Stomach smooth muscle (tissue), 2 donors: ENCODE results near the gene MAML3.

Experiments used
- H3K27ac ChIP-seq: one replicate; pipeline ENCODE4 v1.7.0; 2013; ENCODE audit warnings: mild to moderate bottlenecking, low read length, inconsistent platforms
- H3K27me3 ChIP-seq, 2 donors: one replicate each; pipeline ENCODE4 v1.7.0; 2013; ENCODE audit warnings: low read length in 2 of 2; ENCODE audit not compliant: insufficient read depth in 2 of 2, control insufficient read depth in 1 of 2
- H3K36me3 ChIP-seq, 2 donors: one replicate each; pipeline ENCODE4 v1.7.0; 2013; ENCODE audit warnings: low read length in 2 of 2; ENCODE audit not compliant: control insufficient read depth in 2 of 2, insufficient read depth in 2 of 2
- H3K4me1 ChIP-seq: one replicate; pipeline ENCODE4 v1.7.0; 2013; ENCODE audit warnings: low read length; ENCODE audit not compliant: control insufficient read depth, insufficient read depth
- H3K4me3 ChIP-seq, 2 donors: one replicate each; pipeline ENCODE4 v1.7.0; 2013; ENCODE audit warnings: low read length in 2 of 2
- H3K9ac ChIP-seq, 2 donors: one replicate each; pipeline ENCODE4 v1.7.0; 2013; ENCODE audit warnings: low read length in 2 of 2, mild to moderate bottlenecking in 1 of 2
- H3K9me3 ChIP-seq, 2 donors: one replicate each; pipeline ENCODE4 v1.7.0; 2013; ENCODE audit warnings: low read length in 2 of 2; ENCODE audit not compliant: control insufficient read depth in 2 of 2
- donor health status: healthy.
- donor health status: Pancreatic carcinoma.

Gene MAML3

DNA sequence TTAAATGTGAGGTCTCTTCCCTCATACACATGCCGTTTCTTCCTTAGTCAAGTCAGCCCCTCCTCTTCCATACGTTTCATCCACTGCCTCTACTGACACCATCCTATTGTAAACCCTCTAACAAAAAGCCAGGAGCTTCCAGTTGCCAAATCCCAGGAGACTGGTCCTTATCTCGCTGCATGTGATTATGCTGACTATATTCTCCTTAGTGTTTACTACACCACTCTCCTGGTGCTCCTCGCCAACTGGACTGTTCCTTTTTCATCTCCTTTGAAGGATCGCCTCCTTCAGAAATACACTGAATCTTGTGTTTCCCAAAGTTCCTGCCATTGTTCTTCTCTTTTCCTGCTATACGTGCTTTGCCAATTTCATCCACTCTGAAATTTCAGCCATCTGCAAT lies 27.7 kb downstream of the MAML3 start:
- Histone ChIP-seq H3K27me3 (no peaks in the 10 kb centered on the region), H3K36me3 (no peaks in the 10 kb centered on the region), H3K4me1 (no peaks in the 10 kb centered on the region), H3K9ac (no peak overlapping the region), H3K4me3 (no peak overlapping the region), H3K27ac (no peak overlapping the region), H3K9me3 (no peaks in the 10 kb centered on the region)

DNA sequence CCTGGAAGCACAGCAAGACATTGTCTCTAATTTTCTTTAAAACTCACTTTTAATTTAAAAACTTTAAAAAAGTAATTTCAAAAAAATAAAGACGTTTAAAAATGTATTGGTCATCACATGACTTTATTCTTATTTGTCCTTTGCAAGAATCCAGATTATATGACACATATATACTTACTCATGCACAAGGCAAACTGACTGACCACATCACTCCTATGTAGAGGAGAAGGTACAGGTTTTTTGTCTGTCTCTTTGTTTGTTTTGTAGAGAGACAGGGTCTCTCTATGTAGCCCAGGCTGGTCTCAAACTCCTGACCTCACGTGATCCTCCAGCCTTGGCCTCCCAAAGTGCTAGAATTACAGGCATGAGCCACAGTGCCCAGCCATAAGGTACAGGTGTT lies 28.6 kb downstream of the MAML3 start:
- Histone ChIP-seq H3K9me3 (no peaks in the 10 kb centered on the region), H3K9ac (no peak overlapping the region), H3K27me3 (no peaks in the 10 kb centered on the region), H3K4me1 (no peaks in the 10 kb centered on the region), H3K36me3 (no peaks in the 10 kb centered on the region), H3K4me3 (no peak overlapping the region), H3K27ac (no peak overlapping the region)

DNA sequence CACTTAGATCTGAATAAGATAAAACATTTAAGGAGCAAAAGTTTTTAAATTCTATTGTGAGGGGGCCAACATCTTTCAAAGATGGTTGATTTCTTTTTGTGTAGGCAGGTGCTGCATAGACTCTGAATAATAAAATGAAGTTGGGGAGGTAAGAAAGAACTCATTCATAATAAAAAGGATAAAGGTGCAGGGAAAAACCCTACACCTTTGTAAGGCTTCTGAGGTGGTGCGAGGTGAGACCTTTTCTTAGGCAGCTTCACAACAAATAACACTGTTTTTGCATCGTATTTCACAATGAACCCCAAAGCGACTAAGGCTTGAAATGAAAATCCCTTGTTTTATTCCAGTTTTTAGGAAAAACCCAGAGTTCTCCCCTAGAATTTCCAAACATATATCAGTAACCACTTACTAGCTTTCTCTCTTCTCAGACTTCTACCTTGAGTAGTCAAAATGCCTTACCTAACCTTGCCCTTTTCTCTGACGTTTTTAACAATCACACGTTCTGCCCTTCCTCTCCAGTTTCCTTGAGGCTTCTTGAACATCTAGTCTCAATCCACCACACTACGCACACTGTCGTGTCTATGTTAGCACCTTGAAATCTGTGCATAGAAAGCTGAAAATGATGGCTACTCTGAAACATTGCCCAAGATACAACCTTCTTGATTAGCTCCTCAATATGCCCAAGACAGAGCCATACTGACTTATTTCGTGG lies 30.2 kb downstream of the MAML3 start:
- H3K27ac ChIP-seq, result no peak overlapping the region

DNA sequence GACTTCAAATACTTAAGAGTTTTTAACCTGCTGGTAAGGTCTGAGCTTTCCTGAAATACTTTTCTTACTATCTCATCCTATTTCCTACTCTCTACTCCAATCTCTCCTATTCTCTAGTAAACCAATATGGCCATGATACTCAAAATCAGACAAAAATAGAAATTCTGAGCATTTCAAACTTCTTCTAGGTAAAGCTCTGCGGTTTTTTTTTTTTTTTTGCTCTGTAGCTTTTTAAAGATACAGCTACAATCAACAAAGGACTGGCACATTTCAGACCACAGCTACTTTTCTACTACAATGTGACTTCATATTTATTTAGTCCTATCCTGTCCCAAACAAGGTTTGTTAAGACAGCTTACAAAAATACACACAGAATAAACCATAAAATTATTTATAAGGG lies 31.1 kb downstream of the MAML3 start:
- no peak overlapping the region for H3K4me3 ChIP-seq
- no peaks in the 10 kb centered on the region for H3K9me3 ChIP-seq
- H3K27ac ChIP-seq, result no peak overlapping the region
- H3K9ac ChIP-seq, result no peak overlapping the region
- H3K36me3 ChIP-seq, result no peaks in the 10 kb centered on the region
- H3K4me1 ChIP-seq, result no peaks in the 10 kb centered on the region
- no peaks in the 10 kb centered on the region for H3K27me3 ChIP-seq

More for the DNA sequence above, 30.2 kb downstream of the MAML3 start:
- Histone ChIP-seq H3K9me3 (no peaks in the 10 kb centered on the region), H3K4me1 (no peaks in the 10 kb centered on the region), H3K27me3 (no peaks in the 10 kb centered on the region), H3K4me3 (no peak overlapping the region), H3K36me3 (no peaks in the 10 kb centered on the region), H3K9ac (no peak overlapping the region)

DNA sequence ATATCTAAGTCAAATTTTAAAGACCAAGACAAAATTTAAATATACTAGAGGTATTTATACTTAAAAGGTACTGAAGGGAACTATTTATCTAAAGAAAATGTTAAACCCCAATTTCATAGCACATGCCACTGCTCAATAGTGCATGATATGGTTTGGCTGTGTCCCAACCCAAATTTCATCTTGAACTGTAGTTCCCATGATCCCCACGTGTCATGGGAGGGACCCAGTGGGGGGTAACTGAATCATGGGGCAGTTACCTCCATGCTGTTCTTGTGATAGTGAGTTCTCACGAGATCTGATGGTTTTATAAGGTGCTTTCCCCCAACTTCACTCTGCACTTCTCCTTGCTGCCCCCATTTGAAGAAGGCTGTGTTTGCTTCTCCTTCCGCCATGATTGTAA lies 32.3 kb downstream of the MAML3 start:
- Histone ChIP-seq H3K27me3 (no peaks in the 10 kb centered on the region), H3K27ac (no peak overlapping the region), H3K9me3 (no peaks in the 10 kb centered on the region), H3K4me3 (no peak overlapping the region), H3K36me3 (no peaks in the 10 kb centered on the region), H3K9ac (no peak overlapping the region), H3K4me1 (no peaks in the 10 kb centered on the region)

DNA sequence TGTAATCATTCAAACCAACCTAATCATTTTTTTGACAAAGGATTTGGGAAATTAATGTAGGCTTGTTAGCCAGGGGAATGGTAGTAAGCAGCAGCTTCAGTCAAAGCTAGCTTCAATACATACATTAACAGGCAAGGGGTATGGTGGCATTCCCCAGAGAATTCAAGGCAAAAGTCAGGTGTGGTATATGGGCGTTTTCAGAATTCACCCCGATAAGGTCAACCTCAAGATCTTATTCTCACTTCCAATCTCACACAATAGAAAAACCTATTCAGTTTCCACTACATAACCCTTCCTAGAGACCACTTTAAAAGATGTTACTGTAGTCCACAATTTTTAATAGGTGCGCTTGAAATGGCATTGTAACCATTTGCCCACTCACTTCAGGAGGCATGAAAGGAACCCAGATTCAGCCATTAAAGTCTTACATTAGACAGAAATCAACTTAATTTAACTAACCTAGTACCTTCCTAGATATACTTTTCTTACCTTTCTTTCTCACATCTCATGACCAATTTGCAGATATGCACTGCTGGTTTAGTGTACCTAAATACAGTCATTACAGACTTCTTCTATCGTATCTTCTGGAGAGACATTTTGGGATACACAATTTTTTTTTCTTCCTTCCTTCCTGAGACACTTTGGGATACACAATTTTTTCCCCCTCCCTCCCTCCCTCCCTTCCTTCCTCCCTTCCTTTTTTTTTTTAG lies 34.9 kb downstream of the MAML3 start:
- H3K9ac ChIP-seq, result no peak overlapping the region
- H3K4me1 ChIP-seq, result no peaks in the 10 kb centered on the region
- no peaks in the 10 kb centered on the region for H3K27me3 ChIP-seq
- no peak overlapping the region for H3K27ac ChIP-seq
- no peaks in the 10 kb centered on the region for H3K36me3 ChIP-seq
- H3K9me3 ChIP-seq, result no peaks in the 10 kb centered on the region
- no peak overlapping the region for H3K4me3 ChIP-seq

DNA sequence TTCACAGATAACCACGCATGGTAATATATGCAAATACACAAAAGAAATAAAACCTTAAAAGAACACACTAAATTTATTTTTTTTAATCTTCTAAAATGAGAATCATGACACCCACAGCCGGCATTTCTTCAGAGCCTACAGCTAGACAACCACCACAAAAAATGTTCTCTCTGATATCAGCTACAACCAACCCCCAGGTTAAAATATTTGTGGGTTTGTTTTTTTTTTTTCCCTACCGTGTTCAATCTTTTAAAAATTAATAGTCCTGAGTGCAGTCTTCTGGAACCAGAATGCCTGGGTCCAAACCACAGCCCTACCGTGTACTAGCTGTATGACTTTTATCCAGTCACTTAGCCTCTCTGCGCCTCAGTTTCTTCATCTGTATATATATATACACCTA lies 36.0 kb downstream of the MAML3 start:
- no peak overlapping the region for H3K9ac ChIP-seq
- H3K4me1 ChIP-seq, result no peaks in the 10 kb centered on the region
- no peaks in the 10 kb centered on the region for H3K27me3 ChIP-seq
- H3K4me3 ChIP-seq, result no peak overlapping the region
- no peaks in the 10 kb centered on the region for H3K9me3 ChIP-seq
- no peaks in the 10 kb centered on the region for H3K36me3 ChIP-seq
- no peak overlapping the region for H3K27ac ChIP-seq

DNA sequence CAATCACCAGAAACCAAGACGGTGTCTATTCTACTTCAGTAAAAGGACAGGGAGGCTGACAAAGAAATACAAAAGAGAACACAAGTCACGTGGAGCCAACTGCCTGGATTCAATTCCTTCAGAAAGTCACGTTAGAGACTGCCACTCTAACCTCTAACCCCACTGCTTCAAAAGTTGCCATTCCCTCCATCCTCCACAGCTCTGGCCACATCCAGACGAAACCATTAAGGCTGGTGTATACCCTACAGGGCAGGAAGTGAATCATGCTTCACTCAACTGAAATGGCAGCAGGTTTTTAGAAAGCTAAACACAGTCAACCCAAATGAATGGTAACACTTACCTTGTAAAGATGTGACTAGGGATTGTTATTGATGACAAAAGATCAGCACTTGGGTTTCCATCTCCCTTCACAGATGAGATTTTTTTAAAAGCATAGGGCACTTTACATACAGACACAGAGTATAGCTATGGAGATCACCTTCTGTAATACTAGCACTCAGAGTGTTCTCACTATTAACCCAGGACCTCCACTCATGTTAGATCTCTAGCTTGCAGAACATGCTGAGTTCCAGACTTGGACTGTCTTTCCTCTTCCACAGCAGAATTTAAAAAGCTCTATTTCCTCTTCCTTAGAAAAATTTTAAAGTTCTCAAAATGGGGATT lies 37.4 kb downstream of the MAML3 start:
- Histone ChIP-seq H3K4me1 (no peaks in the 10 kb centered on the region), H3K27me3 (no peaks in the 10 kb centered on the region), H3K9ac (no peak overlapping the region), H3K36me3 (no peaks in the 10 kb centered on the region), H3K9me3 (no peaks in the 10 kb centered on the region), H3K27ac (no peak overlapping the region), H3K4me3 (no peak overlapping the region)

DNA sequence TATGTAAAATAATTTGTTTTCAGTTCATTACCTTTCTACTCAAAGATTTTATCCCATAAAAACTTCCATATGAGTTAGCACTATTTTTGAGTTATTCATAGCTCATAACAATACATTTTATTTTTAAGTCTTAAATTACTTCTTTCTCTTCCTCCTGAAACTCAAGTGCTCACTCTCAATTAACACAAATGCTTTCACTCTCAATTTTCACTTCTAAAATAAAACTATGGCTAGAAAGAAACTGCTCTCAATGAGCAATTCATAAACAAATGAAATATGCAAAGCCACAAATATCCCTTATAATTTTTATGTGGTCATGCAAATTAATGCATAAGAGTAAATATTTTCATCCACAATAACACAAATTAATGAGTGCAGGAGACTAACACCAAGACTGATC lies 38.8 kb downstream of the MAML3 start:
- Histone ChIP-seq H3K27ac (no peak overlapping the region), H3K27me3 (no peaks in the 10 kb centered on the region), H3K4me1 (no peaks in the 10 kb centered on the region), H3K9ac (no peak overlapping the region), H3K36me3 (no peaks in the 10 kb centered on the region), H3K4me3 (no peak overlapping the region), H3K9me3 (no peaks in the 10 kb centered on the region)

DNA sequence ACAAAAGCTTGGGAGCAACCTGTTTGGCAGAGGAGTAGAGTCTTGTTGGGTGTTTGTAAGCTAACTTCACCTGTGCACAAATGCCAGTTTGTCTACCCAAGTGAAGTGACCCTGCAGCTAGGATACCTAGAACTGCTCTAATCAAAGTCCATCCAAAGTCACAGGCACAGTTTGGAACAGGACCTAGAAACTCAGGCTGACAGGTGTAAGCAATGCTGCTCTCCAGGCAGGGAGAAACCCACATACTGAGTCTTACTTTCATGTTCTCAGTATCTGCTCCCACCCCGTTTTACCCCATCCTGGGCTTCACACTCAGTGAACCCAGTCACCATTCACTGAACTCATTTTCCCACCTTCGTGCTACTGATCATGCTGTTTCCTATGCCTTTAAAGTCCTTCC lies 40.3 kb downstream of the MAML3 start:
- Histone ChIP-seq H3K36me3 (no peaks in the 10 kb centered on the region), H3K4me3 (no peak overlapping the region), H3K9me3 (no peaks in the 10 kb centered on the region), H3K9ac (no peak overlapping the region), H3K27ac (no peak overlapping the region), H3K4me1 (no peaks in the 10 kb centered on the region), H3K27me3 (no peaks in the 10 kb centered on the region)

DNA sequence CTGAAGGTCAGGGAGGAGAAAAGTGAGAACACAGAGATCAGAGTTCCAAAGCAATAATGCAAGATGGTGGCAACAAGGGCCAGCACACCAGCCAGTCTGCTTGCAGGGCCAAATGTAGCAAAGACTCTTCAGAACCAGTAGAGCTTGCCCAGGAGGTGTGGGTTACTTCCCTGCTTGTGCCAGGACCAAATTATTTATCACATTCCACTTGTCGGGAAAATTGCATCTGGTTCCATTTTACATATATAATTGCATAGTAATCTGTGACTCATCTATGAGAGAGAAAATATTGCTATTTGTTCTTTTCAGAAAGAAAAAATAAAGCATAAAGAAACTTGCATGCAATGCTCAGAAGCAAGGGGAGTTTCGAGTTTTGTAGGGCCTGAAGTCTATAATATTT lies 41.4 kb downstream of the MAML3 start:
- Histone ChIP-seq H3K4me1 (no peaks in the 10 kb centered on the region), H3K9me3 (no peaks in the 10 kb centered on the region), H3K27ac (no peak overlapping the region), H3K4me3 (no peak overlapping the region), H3K9ac (no peak overlapping the region), H3K27me3 (no peaks in the 10 kb centered on the region), H3K36me3 (no peaks in the 10 kb centered on the region)
